G401.6 (cell line): Measurements from ENCODE around the gene MBTPS1.

Source experiments
- FAIRE-seq: peaks from 2 replicates; lab custom pipeline; 2012; peaks lifted over from hg19 to GRCh38; lab: Jason Lieb, UNC

MBTPS1 gene

GRCh38 chr16:84050316-84050715 is 66.4 kb downstream of the MBTPS1 start:
- FAIRE-seq: no peak

- no peak for FAIRE-seq
These were observed 67.2 kb downstream of the MBTPS1 start for GRCh38 chr16:84049403-84050060.

- no peak for FAIRE-seq
These were observed 67.9 kb downstream of the MBTPS1 start for GRCh38 chr16:84048871-84049270.

GRCh38 chr16:84048270-84048669 is 68.5 kb downstream of the MBTPS1 start:
- no peak for FAIRE-seq

GRCh38 chr16:84047626-84048025 is 69.1 kb downstream of the MBTPS1 start:
- FAIRE-seq: no peak

- FAIRE-seq: no peak
These were observed 69.5 kb downstream of the MBTPS1 start for GRCh38 chr16:84047206-84047605.

- no peak for FAIRE-seq
These were observed 70.8 kb downstream of the MBTPS1 start for GRCh38 chr16:84045818-84046470.

- FAIRE-seq: no peak
These were observed 71.5 kb downstream of the MBTPS1 start for GRCh38 chr16:84045001-84045817.

GRCh38 chr16:84044118-84044488 is 72.6 kb downstream of the MBTPS1 start:
- no peak for FAIRE-seq

GRCh38 chr16:84043486-84044117 is 73.1 kb downstream of the MBTPS1 start:
- FAIRE-seq: no peak

GRCh38 chr16:84042879-84043485 is 73.8 kb downstream of the MBTPS1 start:
- no peak for FAIRE-seq

GRCh38 chr16:84042308-84042878 is 74.3 kb downstream of the MBTPS1 start, which contains the start of gene SLC38A8:
Gene SLC38A8 (minus strand): TSS chr16:84042795. CDS start chr16:84042157, 638 bp downstream.
- no peak for FAIRE-seq

- no peak for FAIRE-seq
These were observed 74.9 kb downstream of the MBTPS1 start for GRCh38 chr16:84041881-84042280.

- no peak for FAIRE-seq
These were observed 75.6 kb downstream of the MBTPS1 start for GRCh38 chr16:84040823-84041820.

GRCh38 chr16:84040226-84040822 is 76.4 kb downstream of the MBTPS1 start:
- no peak for FAIRE-seq

GRCh38 chr16:84039696-84040095 is 77.0 kb downstream of the MBTPS1 start:
- FAIRE-seq: no peak

- no peak for FAIRE-seq
These were observed 78.3 kb downstream of the MBTPS1 start for GRCh38 chr16:84038469-84038868.

GRCh38 chr16:84036982-84037425 is 79.7 kb downstream of the MBTPS1 start:
- no peak for FAIRE-seq

- no peak for FAIRE-seq
These were observed 80.6 kb downstream of the MBTPS1 start for GRCh38 chr16:84036131-84036530.

GRCh38 chr16:84034516-84034915 is 82.2 kb downstream of the MBTPS1 start:
- FAIRE-seq: no peak
